ENCODE data around the gene SCP2.

The SCP2 gene

GRCh38 chr1:53063744-53064515 is 136.9 kb downstream of the SCP2 start:
- ChIA-PET POLR2A (no interaction called here), CTCF (no interaction called here)
- H3K4me3 ChIP-seq (ENCODE audit: low read depth, low read length) = no peak overlapping the region
- no peak for TF ChIP-seq CTCF (IDR thresholded peaks at IDR 0.05; ENCODE audit: insufficient read depth, low read length, missing control alignments)
- DNase-seq (ENCODE audit: low read depth, low spot score) = no peak

- ChIA-PET POLR2A (no interaction called here), CTCF (interaction anchor here (1.0 kb wide), 1 partner anchor 117 kb away, joined by 3 read pairs; no protein-coding TSS in a partner anchor)
- no peak for TF ChIP-seq CTCF (IDR thresholded peaks at IDR 0.05; ENCODE audit: insufficient read depth, low read length, missing control alignments)
- no peak for DNase-seq (ENCODE audit: low read depth, low spot score)
- H3K4me3 ChIP-seq (ENCODE audit: low read depth, low read length) = no peak overlapping the region
Observed at GRCh38 chr1:53065391-53065790, 138.3 kb downstream of the SCP2 start.

DNA sequence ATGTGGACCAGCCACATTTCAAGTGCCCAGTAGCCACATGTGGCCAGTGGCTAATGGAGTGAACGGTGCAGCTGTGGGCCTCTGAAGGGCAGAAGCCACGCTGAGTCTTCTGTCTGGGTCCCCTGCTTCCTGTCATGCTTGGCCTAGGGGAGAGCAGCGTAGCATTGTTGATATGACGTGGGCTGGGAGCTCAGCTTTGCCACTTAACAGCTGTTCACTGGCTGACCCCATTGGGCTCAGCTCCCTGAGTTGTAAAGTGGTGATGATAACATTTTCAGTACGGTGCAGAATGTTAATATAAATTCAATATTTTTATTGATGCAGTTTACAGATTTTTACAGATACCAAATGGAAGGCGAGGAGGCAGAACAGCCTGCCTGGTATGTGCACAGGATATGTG is 139.4 kb downstream of the SCP2 start:
- ChIA-PET POLR2A (no interaction called here), CTCF (interaction anchor here (1.0 kb wide), 1 partner anchor 116 kb away, joined by 3 read pairs; no protein-coding TSS in a partner anchor)
- no peak overlapping the region for H3K4me3 ChIP-seq (ENCODE audit: low read depth, low read length)
- TF ChIP-seq CTCF (IDR thresholded peaks at IDR 0.05; ENCODE audit: insufficient read depth, low read length, missing control alignments) = no peak
- no peak for DNase-seq (ENCODE audit: low read depth, low spot score)

DNA sequence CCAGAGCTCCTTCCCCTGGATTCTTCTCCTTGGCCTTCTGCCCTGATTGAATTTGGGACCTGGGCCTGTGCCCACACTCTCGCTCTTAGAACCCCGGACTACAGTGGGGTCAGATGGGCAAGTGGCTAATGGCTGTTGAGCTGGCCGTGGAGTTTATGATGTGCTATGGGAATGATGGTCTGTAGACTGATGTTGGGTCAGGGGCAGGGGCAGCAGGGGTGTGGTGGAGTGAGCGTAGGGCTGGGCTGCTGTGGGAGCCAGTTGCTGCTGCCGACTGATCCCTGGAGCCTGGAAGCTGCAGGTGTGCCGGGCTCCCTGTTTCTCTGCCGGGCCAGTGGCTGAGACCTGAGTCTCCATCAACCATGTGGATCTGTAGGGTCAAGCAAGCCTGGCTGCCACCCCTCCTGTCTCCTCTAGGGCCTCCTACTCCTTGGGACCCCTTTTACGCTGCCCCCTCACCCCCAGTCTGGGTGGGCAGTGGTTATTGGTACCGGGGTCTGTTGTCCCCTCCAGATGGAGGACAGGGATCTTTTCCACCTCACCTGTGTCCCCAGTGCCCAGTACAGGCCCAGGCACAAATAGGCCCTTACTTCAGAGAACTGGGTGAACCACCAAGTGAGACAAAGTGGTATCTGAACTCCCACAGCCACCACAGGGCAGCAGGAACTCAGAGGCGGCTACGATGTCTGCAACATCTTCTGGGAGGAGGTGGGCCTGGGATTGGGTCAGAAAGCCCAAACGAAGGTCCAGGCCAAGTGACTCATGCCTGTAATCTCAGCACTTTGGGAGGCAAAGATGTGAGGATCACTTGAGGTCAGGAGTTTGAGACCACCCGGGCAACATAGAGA is 140.0 kb downstream of the SCP2 start:
- CTCF ChIA-PET = no interaction called here
- TF ChIP-seq CTCF (IDR thresholded peaks at IDR 0.05; ENCODE audit: insufficient read depth, low read length, missing control alignments) = no peak
- DNase-seq (ENCODE audit: low read depth, low spot score) = no peak
- H3K4me3 ChIP-seq (ENCODE audit: low read depth, low read length) = no peak overlapping the region
- POLR2A ChIA-PET = no interaction called here

DNA sequence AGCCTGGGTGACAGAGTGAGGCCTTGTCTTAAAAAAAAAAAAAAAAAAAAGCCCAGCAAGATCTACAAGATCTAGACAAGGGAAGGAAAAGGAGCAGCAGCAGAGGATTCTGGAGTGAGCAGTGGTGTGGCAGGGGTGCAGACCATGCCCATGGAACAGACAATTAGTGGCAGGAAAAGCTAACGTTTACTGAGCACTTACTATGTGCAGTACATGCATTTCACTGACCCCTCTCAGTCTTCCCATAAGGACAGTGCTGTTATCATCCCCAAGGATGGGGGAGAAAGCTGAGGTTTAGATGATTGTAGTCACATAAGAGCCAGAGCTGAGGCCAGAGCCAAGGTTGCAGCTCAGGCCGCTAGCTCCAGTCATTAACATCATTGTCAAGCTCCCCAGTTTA is 140.8 kb downstream of the SCP2 start:
- POLR2A ChIA-PET = no interaction called here
- TF ChIP-seq CTCF (IDR thresholded peaks at IDR 0.05; ENCODE audit: insufficient read depth, low read length, missing control alignments) = no peak
- no peak for DNase-seq (ENCODE audit: low read depth, low spot score)
- H3K4me3 ChIP-seq (ENCODE audit: low read depth, low read length) = no peak overlapping the region
- CTCF ChIA-PET = no interaction called here

Measured in AG04449 (cell line).